GM12891 (cell line): ENCODE measurements around the gene CCNH.

Source experiments
- PAX5 ChIP-seq: IDR thresholded peaks from 2 replicates; pipeline ENCODE4 v1.6.1; 2011; ENCODE audit warnings: low read length, moderate library complexity, mild to moderate bottlenecking; ENCODE audit not compliant: insufficient read depth, severe bottlenecking
- POLR2A ChIP-seq: IDR thresholded peaks from 2 replicates; pipeline ENCODE4 v1.6.1; 2011; ENCODE audit warnings: low read depth, low read length, control low read depth
- POLR2AphosphoS5 ChIP-seq: IDR thresholded peaks from 2 replicates; pipeline ENCODE4 v1.6.1; 2011; ENCODE audit warnings: low read depth, low read length, control low read depth

DNA sequence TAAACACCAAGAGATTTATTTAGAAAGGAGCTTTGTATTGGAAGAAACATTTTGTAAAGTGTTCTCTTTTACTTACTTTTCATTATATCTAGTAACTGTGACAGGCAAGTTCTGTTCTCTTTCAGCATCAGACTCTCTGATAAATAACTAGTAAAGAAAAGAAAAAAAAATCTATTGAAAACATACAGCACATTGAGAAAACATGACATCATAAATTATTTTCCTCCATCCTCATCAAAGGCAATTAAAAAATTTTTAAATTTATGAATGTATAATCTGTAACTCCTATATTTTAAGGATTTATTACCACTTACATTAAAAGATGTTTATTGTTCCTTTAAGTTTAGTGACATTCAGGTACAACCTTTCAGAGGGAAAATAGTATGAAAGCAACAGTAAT is 11.1 kb downstream of the CCNH start:
- TF ChIP-seq POLR2AphosphoS5, result no peak
- TF ChIP-seq POLR2A, result no peak
- no peak for TF ChIP-seq PAX5
